ENCODE measurements around the gene DAB2IP. TPM values are rescaled to one million over a fixed set of nuclear protein-coding genes. Genes with fewer than 3 reads are reported as not detected.

Gene DAB2IP
- total and polyA plus RNA-seq, 8 donors = 17.5 to 303 (median 45.6) TPM

GRCh38 chr9:121768416-121769015 is 117.1 kb downstream of the DAB2IP start:
- DNase-seq = no peak
- Histone ChIP-seq H3K4me1 (peaks cover 19 to 40% (median 31%) of the 10 kb centered on the region in 4 donors), H3K27me3 (no peaks in the 10 kb centered on the region), H3K9me3 (no peaks in the 10 kb centered on the region), H3K4me3 (no peak overlapping the region), H3K36me3 (peaks cover 67 to 100% (median 96%) of the 10 kb centered on the region in 4 donors), H3K27ac (no peak overlapping the region)
- 89 to 97% (median 91%) methylated on average over 5 to 15 of the region's 15 CpGs for WGBS, 5 donors
- intact Hi-C loops (cut with DNase I; ENCODE audit: low total_unique reads) = no loop called here
- TF ChIP-seq POLR2A (IDR thresholded peaks at IDR 0.05) = no peak
- TF ChIP-seq POLR2AphosphoS5 (IDR thresholded peaks at IDR 0.05) = no peak
- TF ChIP-seq CTCF (IDR thresholded peaks at IDR 0.05) = no peak
- no peak for TF ChIP-seq EP300 (IDR thresholded peaks at IDR 0.05)

GRCh38 chr9:121769939-121770338 is 118.5 kb downstream of the DAB2IP start:
- Histone ChIP-seq H3K36me3 (peaks cover 67 to 100% (median 97%) of the 10 kb centered on the region in 4 donors), H3K9me3 (no peaks in the 10 kb centered on the region), H3K27ac (no peak overlapping the region), H3K27me3 (no peaks in the 10 kb centered on the region), H3K4me3 (no peak overlapping the region), H3K4me1 (peaks cover 7 to 26% (median 16%) of the 10 kb centered on the region in 4 donors)
- 89 to 100% (median 92%) methylated on average over 1 to 4 of the region's 4 CpGs for WGBS, 5 donors
- TF ChIP-seq EP300 (IDR thresholded peaks at IDR 0.05) (no peak), POLR2AphosphoS5 (IDR thresholded peaks at IDR 0.05) (no peak), POLR2A (IDR thresholded peaks at IDR 0.05) (no peak), CTCF (IDR thresholded peaks at IDR 0.05) (no peak)
- no peak for DNase-seq
- intact Hi-C loops (cut with DNase I; ENCODE audit: low total_unique reads) = no loop called here

GRCh38 chr9:121770415-121771273 is 119.2 kb downstream of the DAB2IP start:
- intact Hi-C loops (cut with DNase I; ENCODE audit: low total_unique reads) = no loop called here
- 85 to 92% (median 91%) methylated on average over 10 of the region's 10 CpGs for WGBS, 5 donors
- TF ChIP-seq POLR2AphosphoS5 (IDR thresholded peaks at IDR 0.05) = no peak
- TF ChIP-seq EP300 (IDR thresholded peaks at IDR 0.05) = no peak
- no peak for TF ChIP-seq POLR2A (IDR thresholded peaks at IDR 0.05)
- TF ChIP-seq CTCF (IDR thresholded peaks at IDR 0.05) = no peak
- peaks cover under 1 to 19% (median 12%) of the 10 kb centered on the region in 4 donors for H3K4me1 ChIP-seq
- H3K36me3 ChIP-seq = peaks cover 68 to 100% (median 100%) of the 10 kb centered on the region in 4 donors
- H3K9me3 ChIP-seq = no peaks in the 10 kb centered on the region
- no peaks in the 10 kb centered on the region for H3K27me3 ChIP-seq
- H3K27ac ChIP-seq = peak overlapping the region in 1 of 5 donors; percentile 41
- DNase-seq = no peak
- no peak overlapping the region for H3K4me3 ChIP-seq

GRCh38 chr9:121771418-121771817 is 120.0 kb downstream of the DAB2IP start:
- DNase-seq = no peak
- 67 to 83% (median 71%) methylated on average over 5 of the region's 5 CpGs for WGBS, 5 donors
- H3K9me3 ChIP-seq = no peaks in the 10 kb centered on the region
- H3K36me3 ChIP-seq = peaks cover 69 to 100% (median 100%) of the 10 kb centered on the region in 4 donors
- H3K4me1 ChIP-seq = peaks cover 0 to 17% (median 11%) of the 10 kb centered on the region in 4 donors
- no peaks in the 10 kb centered on the region for H3K27me3 ChIP-seq
- TF ChIP-seq POLR2A (IDR thresholded peaks at IDR 0.05) = no peak
- TF ChIP-seq POLR2AphosphoS5 (IDR thresholded peaks at IDR 0.05) = no peak
- no peak for TF ChIP-seq EP300 (IDR thresholded peaks at IDR 0.05)
- no peak for TF ChIP-seq CTCF (IDR thresholded peaks at IDR 0.05)
- intact Hi-C loops (cut with DNase I; ENCODE audit: low total_unique reads) = no loop called here
- no peak overlapping the region for H3K4me3 ChIP-seq
- peak overlapping the region in 2 of 5 donors; percentile 20 to 41 for H3K27ac ChIP-seq

All from stomach (tissue), 9 donors.